GM10847 (cell line): Measurements from ENCODE around the gene CBARP.

ENCODE experiments used
- POLR2A ChIP-seq: IDR thresholded peaks from 2 replicates; pipeline ENCODE4 v1.6.1; 2011; ENCODE audit not compliant: insufficient read length; ENCODE audit errors: extremely low read depth

The CBARP gene, protein sequence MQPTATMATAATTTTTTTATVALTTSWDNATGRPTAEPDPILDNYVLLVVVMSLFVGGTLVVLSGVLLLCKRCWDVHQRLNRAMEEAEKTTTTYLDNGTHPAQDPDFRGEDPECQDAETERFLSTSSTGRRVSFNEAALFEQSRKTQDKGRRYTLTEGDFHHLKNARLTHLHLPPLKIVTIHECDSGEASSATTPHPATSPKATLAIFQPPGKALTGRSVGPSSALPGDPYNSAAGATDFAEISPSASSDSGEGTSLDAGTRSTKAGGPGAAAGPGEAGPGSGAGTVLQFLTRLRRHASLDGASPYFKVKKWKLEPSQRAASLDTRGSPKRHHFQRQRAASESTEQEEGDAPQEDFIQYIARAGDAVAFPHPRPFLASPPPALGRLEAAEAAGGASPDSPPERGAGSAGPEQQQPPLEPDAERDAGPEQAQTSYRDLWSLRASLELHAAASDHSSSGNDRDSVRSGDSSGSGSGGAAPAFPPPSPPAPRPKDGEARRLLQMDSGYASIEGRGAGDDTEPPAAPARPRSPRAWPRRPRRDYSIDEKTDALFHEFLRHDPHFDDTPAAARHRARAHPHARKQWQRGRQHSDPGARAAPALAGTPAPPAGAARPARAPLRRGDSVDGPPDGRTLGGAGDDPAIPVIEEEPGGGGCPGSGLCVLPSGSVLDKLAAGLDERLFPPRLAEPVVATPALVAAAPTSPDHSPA

DNA sequence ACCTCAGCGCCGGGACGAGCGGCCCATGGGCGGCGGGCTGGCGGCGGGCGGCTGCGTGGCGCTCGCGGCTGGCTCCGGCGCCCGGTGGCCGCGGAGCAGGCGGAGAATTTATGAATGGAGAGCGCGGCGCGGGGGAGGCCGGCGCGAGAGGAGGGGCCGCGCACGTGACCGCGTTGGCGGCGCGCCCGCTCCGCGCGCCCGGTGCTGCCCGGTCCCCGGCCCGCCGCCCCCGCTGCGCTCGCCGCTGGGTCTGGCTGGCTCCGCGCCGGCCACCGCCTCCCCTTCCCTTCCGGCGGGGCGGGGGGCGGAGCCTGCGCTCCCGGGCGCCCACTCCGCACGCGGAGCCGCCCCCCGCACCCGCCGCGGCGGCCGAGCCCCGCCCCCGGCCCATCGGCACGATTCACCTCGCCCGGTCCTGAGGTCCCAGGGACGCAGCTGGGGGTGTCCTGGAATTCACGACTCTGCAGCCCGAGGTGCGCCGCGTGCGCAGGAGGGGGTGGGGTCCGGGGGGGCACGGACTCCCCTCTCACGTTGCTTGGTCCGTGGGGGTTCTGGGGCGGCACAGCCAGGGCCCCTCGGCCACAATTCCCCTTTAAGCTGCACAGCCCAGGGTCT, at the start of gene CBARP:
Gene CBARP (minus strand): TSS at position 252 of the 615 bp plus-strand sequence. CDS start 1,905 bp downstream, outside the sequence.
- TF ChIP-seq POLR2A, result no peak

DNA sequence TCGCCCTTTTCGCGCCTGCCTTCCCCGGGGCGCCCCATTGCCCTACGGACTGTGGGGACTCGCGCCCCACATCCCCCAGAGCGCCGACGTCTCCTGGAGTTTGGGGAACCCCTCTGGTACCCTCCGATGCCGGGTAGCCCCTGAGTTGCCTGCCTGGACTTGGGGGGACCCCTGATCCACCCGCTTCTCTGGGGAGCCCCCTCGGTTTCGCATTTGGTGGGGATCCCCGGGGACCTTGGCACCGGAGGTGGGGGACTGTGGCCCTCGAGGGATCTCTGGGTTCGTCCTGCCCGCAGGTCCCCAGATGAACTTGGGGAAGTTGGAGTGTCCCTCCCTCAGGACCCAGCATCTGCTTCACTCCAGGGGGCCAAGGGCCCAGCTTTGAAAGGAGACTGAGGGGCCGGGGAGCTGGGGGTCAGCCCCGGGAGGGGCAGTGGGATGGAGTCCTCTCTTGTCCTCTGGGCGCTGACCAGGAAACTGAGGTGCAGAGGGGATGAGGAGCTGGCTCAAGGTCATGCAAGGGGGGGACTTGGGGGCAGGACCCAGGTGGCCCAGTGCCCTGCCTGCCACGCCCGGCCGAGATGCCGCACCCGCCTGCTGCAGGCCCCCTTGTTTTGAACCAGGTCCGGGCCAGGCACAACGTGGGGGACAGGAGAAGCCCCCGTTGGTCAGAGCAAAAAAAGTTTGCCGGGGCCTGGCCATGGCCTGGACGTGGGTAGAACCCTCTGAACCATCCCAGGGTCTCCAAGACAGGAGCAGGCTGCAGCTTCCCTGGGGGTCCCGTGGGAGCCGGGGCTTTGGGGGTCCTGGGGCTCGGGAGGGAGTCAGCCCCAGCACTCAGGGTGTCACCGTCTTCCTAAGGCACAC, 48.9 kb upstream of the CBARP start:
- TF ChIP-seq POLR2A, result no peak

DNA sequence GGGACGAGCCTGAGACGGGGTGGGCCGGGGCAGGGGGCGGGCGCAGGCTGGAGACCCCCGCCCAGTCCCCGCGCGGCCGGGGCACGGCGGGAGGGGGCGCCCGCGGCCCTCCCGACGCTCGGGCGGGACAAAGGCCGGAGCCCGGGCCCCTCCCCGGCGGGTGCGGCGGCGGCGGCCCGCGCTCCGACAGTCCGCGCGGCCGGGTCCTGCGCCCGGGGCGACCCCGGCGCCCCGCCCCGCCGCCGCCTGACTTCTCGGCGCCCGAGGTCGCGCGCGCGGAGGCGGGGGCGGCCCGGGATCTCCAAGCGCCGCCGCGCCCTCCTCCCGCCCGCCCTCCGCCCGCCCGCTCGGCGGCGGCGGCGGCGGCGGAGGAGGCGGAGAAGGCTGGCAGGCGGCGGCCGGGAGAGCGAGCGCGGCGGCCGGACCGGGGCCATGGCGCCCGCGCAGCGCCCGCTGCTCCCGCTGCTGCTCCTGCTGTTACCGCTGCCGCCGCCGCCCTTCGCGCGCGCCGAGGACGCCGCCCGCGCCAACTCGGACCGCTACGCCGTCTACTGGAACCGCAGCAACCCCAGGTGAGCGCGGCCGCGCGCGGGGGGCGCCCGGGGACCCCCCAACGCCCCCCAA, 48.0 kb upstream of the CBARP start, which contains the start of gene EFNA2:
Gene EFNA2 (plus strand): TSS at position 137 of the 624 bp plus-strand sequence. CDS start 296 bp downstream, at position 433.
- TF ChIP-seq POLR2A, result no peak

DNA sequence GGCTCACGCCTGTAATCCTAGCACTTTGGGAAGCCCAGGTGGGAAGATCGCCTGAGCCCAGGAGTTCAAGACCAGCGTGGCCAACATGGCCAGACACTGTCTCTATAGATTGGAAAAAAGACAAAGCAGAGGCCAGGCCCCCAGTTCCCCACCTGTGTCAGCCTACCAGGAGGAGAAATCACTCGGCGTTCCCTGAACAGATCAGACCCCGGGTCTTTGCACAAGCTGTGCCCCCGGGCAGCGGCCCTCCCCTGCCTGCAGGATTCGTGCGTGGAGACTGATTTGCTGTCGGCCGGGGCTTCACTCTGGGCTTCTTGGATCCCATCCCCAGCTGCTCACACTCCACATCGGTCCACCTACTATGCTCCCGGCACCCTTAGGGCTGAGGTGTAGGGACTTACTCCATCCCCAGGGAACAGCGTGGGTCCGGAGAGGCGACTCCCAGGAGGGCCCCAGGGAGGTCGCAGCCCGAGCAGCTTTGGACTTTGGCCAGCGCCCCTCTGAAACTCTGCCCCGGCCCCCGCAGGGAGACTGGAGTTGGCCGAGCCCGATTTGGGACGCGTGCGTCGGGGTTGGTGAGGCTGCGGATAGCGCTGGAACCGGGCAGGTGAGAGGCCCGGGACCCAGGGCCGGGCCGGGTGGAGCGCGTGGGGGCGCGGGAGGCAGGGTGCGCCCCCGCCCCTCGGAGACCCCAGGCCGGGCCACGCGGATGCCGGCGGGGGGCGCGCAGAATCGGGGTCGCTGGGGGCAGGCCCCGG, 47.4 kb upstream of the CBARP start:
- no peak for TF ChIP-seq POLR2A

DNA sequence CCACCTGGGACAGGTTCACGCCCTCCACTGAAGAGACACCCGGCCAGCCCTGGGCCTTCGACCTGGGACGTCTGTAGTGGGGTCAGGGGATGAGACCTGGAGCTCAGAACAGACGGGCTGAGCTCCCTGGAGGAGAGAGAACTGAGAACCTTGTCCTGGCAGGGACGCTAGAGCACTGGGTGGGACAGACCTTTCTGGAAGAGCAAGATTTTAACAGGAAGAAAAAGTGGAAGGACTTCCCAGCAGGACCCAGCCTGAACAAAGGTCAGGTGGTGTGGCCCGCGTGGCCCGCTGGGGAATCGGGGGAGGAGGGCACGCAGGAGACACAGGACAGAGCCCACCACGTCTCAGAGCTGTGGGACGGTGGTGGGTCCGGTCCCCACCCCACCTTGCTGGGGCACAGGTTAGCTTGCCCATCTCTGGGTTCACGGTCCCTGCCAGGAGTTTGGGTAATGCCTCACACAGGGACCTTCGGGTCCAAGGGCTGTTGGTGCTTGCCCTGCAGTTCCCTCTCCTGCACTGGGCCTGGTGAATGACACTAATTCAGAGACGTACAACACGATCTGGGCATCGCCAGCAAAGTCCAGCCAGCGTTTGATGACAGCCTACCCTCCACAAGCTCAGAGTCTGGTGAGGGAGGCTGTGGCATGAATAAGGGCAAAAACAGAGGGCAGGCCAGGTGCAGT, 46.6 kb upstream of the CBARP start:
- TF ChIP-seq POLR2A, result no peak

DNA sequence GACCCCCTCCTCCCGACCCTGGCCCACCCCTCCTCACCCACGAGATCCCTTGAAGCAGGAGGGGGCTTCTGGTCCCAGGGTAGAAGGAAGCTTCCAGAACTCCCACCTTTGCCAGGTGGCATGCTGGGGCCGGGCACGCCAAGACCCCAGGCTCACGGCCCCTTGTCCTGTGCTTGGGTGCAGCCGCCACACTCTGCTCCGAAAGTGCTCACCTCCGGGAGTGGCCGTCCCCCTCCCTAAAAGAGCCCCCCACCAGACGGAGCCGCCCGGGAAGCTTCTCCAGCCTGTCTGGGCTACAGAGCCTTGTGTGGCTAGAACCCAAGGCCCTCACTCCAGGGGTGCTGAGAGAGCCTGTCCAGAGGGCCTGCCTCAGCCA, 46.1 kb upstream of the CBARP start:
- TF ChIP-seq POLR2A, result no peak

DNA sequence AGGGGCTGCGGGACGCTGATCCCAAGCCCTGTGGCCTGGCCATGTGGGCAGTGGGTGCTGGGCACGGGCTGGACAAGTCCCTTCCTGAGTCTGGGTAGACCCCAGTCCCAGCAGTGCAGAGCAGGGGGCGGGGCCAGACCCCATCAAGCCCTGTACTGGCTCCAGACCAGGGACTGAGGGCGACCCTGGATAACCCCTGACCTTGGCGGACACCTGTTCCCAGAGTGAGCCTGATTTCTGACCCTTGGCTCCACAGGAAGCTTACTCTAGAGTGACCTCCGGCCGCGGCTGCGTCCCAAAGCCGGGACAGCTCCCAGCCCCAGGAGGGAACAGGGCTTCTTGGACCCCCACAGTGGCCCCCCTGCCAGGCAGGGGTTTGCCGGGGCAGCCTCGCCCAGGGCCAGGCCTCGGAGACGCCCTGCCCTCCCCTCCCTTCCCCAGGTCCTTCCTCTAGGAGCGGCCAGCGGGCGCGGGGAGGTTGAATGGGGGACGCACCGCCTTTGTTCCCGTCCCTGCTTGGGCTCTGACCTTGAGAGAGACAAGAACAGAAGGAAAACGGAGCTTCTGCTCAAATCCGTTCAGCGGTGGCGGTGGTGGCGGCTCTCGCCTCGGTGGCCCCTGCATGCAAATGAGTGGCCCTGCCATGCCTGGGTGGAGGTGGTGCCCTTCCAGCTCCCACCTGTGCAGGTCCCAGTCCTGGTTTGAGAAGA, 45.6 kb upstream of the CBARP start:
- no peak for TF ChIP-seq POLR2A

DNA sequence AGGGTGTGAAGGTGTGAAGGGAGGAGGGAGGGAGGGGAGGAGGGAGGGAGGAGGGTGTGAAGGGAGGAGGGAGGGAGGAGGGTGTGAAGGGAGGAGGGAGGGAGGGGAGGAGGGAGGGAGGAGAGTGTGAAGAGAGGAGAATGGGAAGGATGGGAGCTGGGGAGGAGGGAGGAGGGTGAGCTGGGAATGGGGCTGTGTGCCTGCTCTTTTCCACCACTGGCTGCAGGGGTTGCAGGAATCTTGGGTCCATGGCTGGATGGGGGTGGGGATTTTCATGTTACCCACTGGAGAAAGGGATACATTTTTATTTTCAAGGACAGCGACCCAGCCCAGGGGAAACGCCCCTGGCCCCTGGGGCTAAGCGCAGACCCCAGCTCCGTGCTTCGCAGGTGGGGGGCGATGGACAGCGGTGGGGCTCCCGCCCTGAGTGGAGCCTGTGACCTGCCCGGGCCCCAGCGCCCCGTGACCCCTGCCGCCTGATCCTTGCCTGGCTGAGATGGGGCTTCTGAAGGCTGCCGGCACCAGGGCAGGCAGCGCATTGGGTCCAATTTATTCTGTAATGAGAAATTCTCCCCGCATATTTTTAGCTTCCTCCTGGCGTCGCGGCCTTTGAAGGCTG, 44.9 kb upstream of the CBARP start:
- no peak for TF ChIP-seq POLR2A

DNA sequence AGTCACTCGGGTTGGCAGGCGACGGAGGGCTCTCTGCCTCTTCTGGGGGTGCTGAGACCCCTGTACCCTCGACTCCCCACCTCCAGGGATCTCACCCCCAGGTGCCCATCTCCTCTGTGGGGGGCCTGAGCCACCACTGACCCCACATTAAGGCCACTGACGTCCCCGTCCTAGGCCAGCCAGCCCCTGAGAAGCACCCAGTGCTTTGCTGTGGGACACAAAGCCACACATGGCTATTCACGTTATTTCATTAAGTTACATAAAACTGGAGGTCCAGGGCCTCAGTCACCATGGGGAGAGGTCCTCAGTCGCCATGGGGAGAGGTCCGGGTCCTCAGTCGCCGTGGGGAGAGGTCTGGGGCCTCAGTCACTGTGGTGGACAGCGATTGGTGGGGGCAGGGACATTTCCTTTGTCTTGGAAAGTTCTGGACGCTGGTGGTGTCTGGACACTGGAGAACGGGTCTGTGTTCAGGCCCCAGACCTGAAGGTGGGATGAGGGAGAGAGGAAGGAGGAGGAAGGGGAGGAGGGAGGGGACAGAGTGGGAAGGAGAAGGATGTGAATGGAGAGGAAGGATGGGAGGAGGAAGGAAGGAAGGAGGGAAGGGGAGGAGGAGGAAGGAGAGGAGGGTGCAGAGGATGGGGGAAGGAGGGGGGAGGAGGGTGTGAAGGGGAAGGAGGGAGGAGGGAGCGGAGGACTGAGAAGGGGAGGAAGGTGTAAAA, 43.9 kb upstream of the CBARP start:
- no peak for TF ChIP-seq POLR2A

DNA sequence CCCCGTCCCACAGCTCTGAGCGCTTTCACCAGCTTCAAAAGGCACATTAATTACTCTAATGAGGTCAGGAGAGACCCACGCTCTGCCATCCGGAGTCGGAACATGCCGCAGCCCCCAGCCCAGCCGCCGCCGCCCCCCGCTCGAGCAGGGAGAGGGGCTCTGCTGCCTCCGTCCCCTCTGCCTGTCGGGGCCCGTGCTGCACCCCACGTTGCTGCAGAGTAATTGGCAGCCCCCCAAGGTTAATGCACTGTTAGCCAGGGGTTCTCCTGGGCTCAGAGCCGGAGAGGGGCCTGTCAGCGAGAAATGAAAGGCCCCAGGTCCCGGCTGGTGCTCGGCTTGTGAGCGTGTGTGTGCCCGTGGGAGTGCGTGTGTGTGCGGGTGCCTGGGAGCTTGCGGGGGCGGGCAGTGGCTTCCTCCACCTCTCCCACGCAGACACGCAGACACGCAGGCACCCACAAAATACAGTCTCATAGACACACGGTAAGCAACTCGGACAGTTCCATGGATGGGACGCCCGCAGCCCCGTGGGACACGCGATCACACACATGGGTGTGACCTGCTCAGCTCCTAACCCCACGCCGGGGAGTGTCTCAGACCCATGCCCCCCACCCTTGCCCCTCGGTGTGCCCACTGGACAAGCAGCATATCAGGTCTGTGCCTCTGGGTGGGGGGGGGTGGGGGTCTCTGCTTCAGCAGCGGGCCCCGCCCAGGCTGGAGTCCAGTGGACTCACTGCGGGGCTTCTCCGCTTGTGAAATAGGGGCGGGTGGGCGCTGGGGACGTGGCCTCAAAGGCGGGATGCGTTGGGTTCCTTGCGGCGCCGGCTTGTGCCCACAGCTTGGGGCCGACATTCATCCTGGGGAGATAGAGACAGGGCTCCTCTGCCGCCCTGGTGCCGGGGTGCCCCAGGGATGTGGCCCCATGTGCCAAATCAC, 43.1 kb upstream of the CBARP start:
- TF ChIP-seq POLR2A, result no peak
